MM.1S (cell line): ENCODE data around the gene ESR2.

Experiments
- DNase-seq: peaks from one replicate; pipeline ENCODE4 v3.0.0-alpha.2; 2015
- H2AFZ ChIP-seq: fragments of 300-600 bp; sonication (generic); 2 replicates; pipeline ENCODE4 v1.6.0; 2016; ENCODE audit warnings: antibody characterized with exemption, low read length
- H3F3A ChIP-seq: fragments of 300-600 bp; sonication (generic); 2 replicates; pipeline ENCODE4 v1.6.1; 2016; ENCODE audit warnings: mild to moderate bottlenecking, antibody characterized with exemption, low read length, moderate library complexity, mixed read lengths; ENCODE audit not compliant: insufficient read depth
- H3K27ac ChIP-seq: fragments of 300-600 bp; sonication (generic); 2 replicates; pipeline ENCODE4 v1.5.1; 2016; ENCODE audit warnings: mild to moderate bottlenecking, low read length
- H3K27me3 ChIP-seq: fragments of 300-600 bp; sonication (generic); replicated peaks from 2 replicates; pipeline ENCODE4 v1.6.0; 2016; ENCODE audit warnings: low read length; ENCODE audit not compliant: insufficient read depth
- H3K36me3 ChIP-seq: fragments of 300-600 bp; sonication (generic); replicated peaks from 2 replicates; pipeline ENCODE4 v1.6.1; 2016; ENCODE audit warnings: mild to moderate bottlenecking, low read length, mixed read lengths; ENCODE audit not compliant: insufficient read depth
- H3K4me1 ChIP-seq: fragments of 300-600 bp; sonication (generic); 2 replicates; pipeline ENCODE4 v1.6.1; 2016; ENCODE audit warnings: low read length, mixed read lengths
- H3K4me2 ChIP-seq: fragments of 300-600 bp; sonication (generic); 2 replicates; pipeline ENCODE4 v1.6.0; 2016; ENCODE audit warnings: low read depth, low read length
- H3K4me3 ChIP-seq: fragments of 300-600 bp; sonication (generic); 2 replicates; pipeline ENCODE4 v1.5.1; 2016; ENCODE audit warnings: low read length, mixed read lengths
- H3K79me2 ChIP-seq: fragments of 300-600 bp; sonication (generic); 2 replicates; pipeline ENCODE4 v1.6.1; 2016; ENCODE audit warnings: mixed run types, low read length, mixed read lengths
- H3K9ac ChIP-seq: fragments of 300-600 bp; sonication (generic); 2 replicates; pipeline ENCODE4 v1.6.1; 2016; ENCODE audit warnings: low read length, mixed read lengths
- H3K9me2 ChIP-seq: fragments of 300-600 bp; sonication (generic); replicated peaks from 2 replicates; pipeline ENCODE4 v1.6.1; 2016; ENCODE audit warnings: mild to moderate bottlenecking, low read length, mixed read lengths; ENCODE audit not compliant: insufficient read depth
- H3K9me3 ChIP-seq: fragments of 300-600 bp; sonication (generic); replicated peaks from 2 replicates; pipeline ENCODE4 v1.6.1; 2016; ENCODE audit warnings: mild to moderate bottlenecking, low read length, mixed read lengths; ENCODE audit not compliant: insufficient read depth
- H4K20me1 ChIP-seq: fragments of 300-600 bp; sonication (generic); 2 replicates; pipeline ENCODE4 v1.6.1; 2016; ENCODE audit warnings: mild to moderate bottlenecking, low read length, moderate library complexity, mixed read lengths; ENCODE audit not compliant: insufficient read depth
- EZH2 ChIP-seq: fragments of 300-600 bp; sonication (generic); optimal IDR thresholded peaks from 2 replicates; pipeline ENCODE3; 2017; ENCODE audit warnings: low read depth, mild to moderate bottlenecking, antibody characterized with exemption, low read length, mixed read lengths
- EZH2phosphoT487 ChIP-seq: fragments of 300-600 bp; sonication (generic); IDR thresholded peaks from 2 replicates; pipeline ENCODE4 v1.6.1; 2018; ENCODE audit warnings: antibody characterized with exemption, low read length
- TF ChIP-seq, protein P1 (sequence below): fragments of 300-600 bp; sonication (generic); IDR thresholded peaks from 2 replicates; pipeline ENCODE4 v1.5.1; 2016; ENCODE audit warnings: antibody characterized with exemption, low read length, mixed read lengths

The ESR2 gene

DNA sequence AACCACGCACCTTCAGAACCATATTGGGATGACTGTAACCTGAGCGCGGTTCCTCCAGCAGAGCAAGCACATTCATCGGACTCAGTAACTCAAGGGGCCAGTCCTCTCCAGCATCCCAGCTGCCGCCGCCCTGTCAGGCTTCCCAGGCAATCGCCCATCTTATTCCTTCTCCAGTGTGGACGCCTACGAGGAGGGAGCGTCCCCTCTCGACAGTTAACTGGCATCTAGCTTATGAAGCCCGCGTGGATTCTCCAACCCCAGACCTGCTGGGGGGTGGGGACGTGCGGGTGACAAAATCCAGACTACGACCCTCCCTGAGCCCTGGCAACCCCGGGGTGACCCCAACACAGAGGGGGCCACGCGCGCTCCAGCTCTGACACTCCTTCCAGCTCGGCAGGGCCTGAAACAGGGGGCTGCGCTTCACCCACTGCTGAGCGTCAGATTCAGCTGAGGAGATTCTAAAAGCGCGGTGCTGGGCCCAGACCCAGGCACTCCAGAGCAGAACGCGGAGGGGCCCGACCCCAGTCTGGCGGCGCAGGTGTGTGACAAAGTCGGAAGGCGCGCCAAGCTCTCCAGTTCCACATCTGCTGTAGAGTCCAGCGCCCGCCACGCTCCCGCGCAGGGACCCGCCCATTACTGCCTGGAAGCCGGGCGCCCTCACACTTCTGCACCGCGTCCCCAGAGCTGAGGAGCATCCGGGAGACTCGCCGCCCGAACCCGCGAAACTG lies 43.9 kb upstream of the ESR2 start:
- peak overlapping the region; percentile 74 for H3K4me3 ChIP-seq
- peaks cover 5% of the 10 kb centered on the region; the same call in 1 of the 2 replicates for H3F3A ChIP-seq
- no peaks in the 10 kb centered on the region for H3K9me2 ChIP-seq
- peak overlapping the region; percentile 75; the same call in 1 of the 2 replicates for H3K27ac ChIP-seq
- H3K27me3 ChIP-seq = no peaks in the 10 kb centered on the region
- H3K9me3 ChIP-seq = no peaks in the 10 kb centered on the region
- H3K9ac ChIP-seq = peak overlapping the region; percentile 86
- TF ChIP-seq EZH2 = no peak
- TF ChIP-seq EZH2phosphoT487 = no peak
- TF ChIP-seq, protein P1, sequence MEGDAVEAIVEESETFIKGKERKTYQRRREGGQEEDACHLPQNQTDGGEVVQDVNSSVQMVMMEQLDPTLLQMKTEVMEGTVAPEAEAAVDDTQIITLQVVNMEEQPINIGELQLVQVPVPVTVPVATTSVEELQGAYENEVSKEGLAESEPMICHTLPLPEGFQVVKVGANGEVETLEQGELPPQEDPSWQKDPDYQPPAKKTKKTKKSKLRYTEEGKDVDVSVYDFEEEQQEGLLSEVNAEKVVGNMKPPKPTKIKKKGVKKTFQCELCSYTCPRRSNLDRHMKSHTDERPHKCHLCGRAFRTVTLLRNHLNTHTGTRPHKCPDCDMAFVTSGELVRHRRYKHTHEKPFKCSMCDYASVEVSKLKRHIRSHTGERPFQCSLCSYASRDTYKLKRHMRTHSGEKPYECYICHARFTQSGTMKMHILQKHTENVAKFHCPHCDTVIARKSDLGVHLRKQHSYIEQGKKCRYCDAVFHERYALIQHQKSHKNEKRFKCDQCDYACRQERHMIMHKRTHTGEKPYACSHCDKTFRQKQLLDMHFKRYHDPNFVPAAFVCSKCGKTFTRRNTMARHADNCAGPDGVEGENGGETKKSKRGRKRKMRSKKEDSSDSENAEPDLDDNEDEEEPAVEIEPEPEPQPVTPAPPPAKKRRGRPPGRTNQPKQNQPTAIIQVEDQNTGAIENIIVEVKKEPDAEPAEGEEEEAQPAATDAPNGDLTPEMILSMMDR = no peak
- H3K4me1 ChIP-seq = peaks cover 12% of the 10 kb centered on the region; the same call in 1 of the 2 replicates
- no peaks in the 10 kb centered on the region for H3K79me2 ChIP-seq
- no peaks in the 10 kb centered on the region for H3K36me3 ChIP-seq
- peak overlapping the region; percentile 82 for H2AFZ ChIP-seq
- H4K20me1 ChIP-seq = no peaks in the 10 kb centered on the region
- DNase-seq = peak; percentile 19
- peak overlapping the region; percentile 65 for H3K4me2 ChIP-seq

DNA sequence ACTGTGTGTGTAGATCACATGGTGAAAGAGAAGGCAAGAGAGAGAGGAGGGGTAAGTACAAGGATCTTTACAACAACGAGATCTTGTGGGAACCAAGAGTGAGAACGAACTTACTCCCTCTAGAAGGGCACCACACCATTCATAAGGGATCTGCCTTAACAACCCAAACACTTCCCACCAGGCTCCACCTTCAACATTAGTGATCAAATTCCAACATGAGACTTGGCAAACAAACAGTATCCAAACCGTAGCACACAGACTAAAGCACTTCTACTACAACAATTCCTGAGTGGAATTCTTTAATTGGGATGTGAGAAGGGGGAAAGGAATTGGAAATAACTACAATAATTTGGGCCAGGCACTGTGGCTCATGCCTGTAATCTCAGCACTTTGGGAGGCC lies 35.0 kb upstream of the ESR2 start:
- Histone ChIP-seq H3K9ac (no peak overlapping the region), H3F3A (no peaks in the 10 kb centered on the region), H3K4me1 (no peaks in the 10 kb centered on the region), H3K4me2 (no peak overlapping the region), H3K36me3 (no peaks in the 10 kb centered on the region), H2AFZ (no peak overlapping the region), H3K4me3 (no peak overlapping the region), H4K20me1 (no peaks in the 10 kb centered on the region), H3K9me3 (no peaks in the 10 kb centered on the region), H3K9me2 (no peaks in the 10 kb centered on the region), H3K27ac (no peak overlapping the region), H3K27me3 (no peaks in the 10 kb centered on the region), H3K79me2 (no peaks in the 10 kb centered on the region)
- TF ChIP-seq EZH2 = no peak
- no peak for TF ChIP-seq EZH2phosphoT487
- TF ChIP-seq, protein P1 = no peak
- no peak for DNase-seq

DNA sequence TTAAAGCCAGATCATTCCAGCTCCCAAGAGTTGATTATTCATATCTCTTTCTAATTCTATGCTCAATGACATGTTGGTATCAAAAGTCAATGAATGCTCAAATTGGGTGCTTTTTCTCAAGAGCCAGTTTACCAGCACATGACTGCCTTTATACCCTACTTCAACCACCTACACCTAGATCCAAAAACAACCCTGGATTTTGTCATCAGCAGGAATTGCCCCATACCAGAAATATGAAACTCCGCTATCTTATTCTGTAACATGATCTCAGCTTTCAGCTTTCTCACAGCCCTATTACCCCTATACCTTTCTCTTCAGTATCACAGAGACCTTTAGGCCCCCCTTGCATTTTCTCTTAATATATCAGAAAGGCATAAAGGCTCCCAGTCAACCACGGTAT lies 32.3 kb upstream of the ESR2 start:
- Histone ChIP-seq H2AFZ (no peak overlapping the region), H3K9ac (no peak overlapping the region), H3K9me2 (no peaks in the 10 kb centered on the region), H3F3A (no peaks in the 10 kb centered on the region), H3K79me2 (no peaks in the 10 kb centered on the region), H3K4me3 (no peak overlapping the region), H3K4me1 (no peaks in the 10 kb centered on the region), H3K27me3 (no peaks in the 10 kb centered on the region), H4K20me1 (no peaks in the 10 kb centered on the region), H3K36me3 (no peaks in the 10 kb centered on the region), H3K27ac (no peak overlapping the region), H3K4me2 (no peak overlapping the region), H3K9me3 (no peaks in the 10 kb centered on the region)
- no peak for DNase-seq
- TF ChIP-seq EZH2 (no peak), EZH2phosphoT487 (no peak)
- TF ChIP-seq, protein P1 = no peak
